ENCODE results near the gene KIAA1958. TPM values are rescaled to one million over a fixed set of nuclear protein-coding genes. Genes with fewer than 3 reads are reported as not detected.
A peak's percentile ranks its signal among the peaks of the same experiment; 100 is the strongest.

The KIAA1958 gene
- total RNA-seq, 1 donor from 2014 or later: 26.9 TPM

- TF ChIP-seq CTCF (IDR thresholded peaks at IDR 0.05; ENCODE audit: unreplicated experiment): no peak
- peak overlapping the region; percentile 36 for H3K27ac Mint-ChIP-seq
- DNase-seq (ENCODE audit: low spot score in 2 of 2, unreplicated experiment in 2 of 2): no peak
- no peaks in the 10 kb centered on the region for H3K27me3 Mint-ChIP-seq (ENCODE audit: low read depth)
- no peaks in the 10 kb centered on the region for H3K36me3 Mint-ChIP-seq
- H3K4me3 Mint-ChIP-seq: no peak overlapping the region
- no peaks in the 10 kb centered on the region for H3K9me3 Mint-ChIP-seq
- peaks cover 35% of the 10 kb centered on the region for H3K4me1 Mint-ChIP-seq
These were observed 113.1 kb downstream of the KIAA1958 start for GRCh38 chr9:112599732-112600131.

- Mint-ChIP-seq H3K27me3 (ENCODE audit: low read depth) (no peaks in the 10 kb centered on the region), H3K4me1 (peaks cover 35% of the 10 kb centered on the region), H3K4me3 (no peak overlapping the region), H3K27ac (no peak overlapping the region), H3K36me3 (no peaks in the 10 kb centered on the region), H3K9me3 (no peaks in the 10 kb centered on the region)
- no peak for DNase-seq (ENCODE audit: low spot score in 2 of 2, unreplicated experiment in 2 of 2)
- no peak for TF ChIP-seq CTCF (IDR thresholded peaks at IDR 0.05; ENCODE audit: unreplicated experiment)
These were observed 115.0 kb downstream of the KIAA1958 start for GRCh38 chr9:112601636-112602035.

- DNase-seq (ENCODE audit: low spot score in 2 of 2, unreplicated experiment in 2 of 2): no peak
- TF ChIP-seq CTCF (IDR thresholded peaks at IDR 0.05; ENCODE audit: unreplicated experiment): no peak
- no peaks in the 10 kb centered on the region for H3K27me3 Mint-ChIP-seq (ENCODE audit: low read depth)
- H3K9me3 Mint-ChIP-seq: no peaks in the 10 kb centered on the region
- H3K27ac Mint-ChIP-seq: no peak overlapping the region
- H3K36me3 Mint-ChIP-seq: no peaks in the 10 kb centered on the region
- no peak overlapping the region for H3K4me3 Mint-ChIP-seq
- H3K4me1 Mint-ChIP-seq: peaks cover 21% of the 10 kb centered on the region
These were observed 118.2 kb downstream of the KIAA1958 start for GRCh38 chr9:112604790-112605189.

GRCh38 chr9:112605518-112605917, 118.9 kb downstream of the KIAA1958 start:
- TF ChIP-seq CTCF (IDR thresholded peaks at IDR 0.05; ENCODE audit: unreplicated experiment): no peak
- peaks cover 13% of the 10 kb centered on the region for H3K4me1 Mint-ChIP-seq

GRCh38 chr9:112605963-112606699, 119.5 kb downstream of the KIAA1958 start:
- Mint-ChIP-seq H3K4me1 (peaks cover 10% of the 10 kb centered on the region), H3K4me3 (no peak overlapping the region), H3K27ac (no peak overlapping the region), H3K36me3 (no peaks in the 10 kb centered on the region), H3K9me3 (no peaks in the 10 kb centered on the region), H3K27me3 (ENCODE audit: low read depth) (no peaks in the 10 kb centered on the region)
- no peak for DNase-seq (ENCODE audit: low spot score in 2 of 2, unreplicated experiment in 2 of 2)
- no peak for TF ChIP-seq CTCF (IDR thresholded peaks at IDR 0.05; ENCODE audit: unreplicated experiment)

More at GRCh38 chr9:112605518-112605917, 118.9 kb downstream of the KIAA1958 start:
- H3K4me3 Mint-ChIP-seq: no peak overlapping the region
- DNase-seq (ENCODE audit: low spot score in 2 of 2, unreplicated experiment in 2 of 2): no peak
- H3K9me3 Mint-ChIP-seq: no peaks in the 10 kb centered on the region
- H3K27me3 Mint-ChIP-seq (ENCODE audit: low read depth): no peaks in the 10 kb centered on the region
- H3K27ac Mint-ChIP-seq: no peak overlapping the region
- no peaks in the 10 kb centered on the region for H3K36me3 Mint-ChIP-seq

Data from mesothelial cell of epicardium (in vitro differentiated cells).